GM23248 (cell line): Measurements from ENCODE around the gene DNAJC24.

Source experiments
- EZH2 ChIP-seq: fragments of 200-600 bp; sonication (generic); IDR thresholded peaks from 2 replicates; pipeline ENCODE4 v1.6.1; 2018; ENCODE audit warnings: antibody characterized with exemption, mild to moderate bottlenecking; ENCODE audit not compliant: insufficient read depth, poor library complexity, severe bottlenecking
- EZH2phosphoT487 ChIP-seq: fragments of 200-600 bp; sonication (generic); IDR thresholded peaks from 2 replicates; pipeline ENCODE4 v1.6.1; 2018; ENCODE audit warnings: antibody characterized with exemption, moderate library complexity, mild to moderate bottlenecking, low read depth; ENCODE audit not compliant: insufficient read depth

- TF ChIP-seq EZH2 (no peak), EZH2phosphoT487 (no peak)
Measured at GRCh38 chr11:31424652-31425051, 55.0 kb downstream of the DNAJC24 start.
